NK-92 treated with Interleukin-12 subunit alpha and Interleukin-12 subunit beta, amount 100 ng/mL, for 24 hours (cell line): ENCODE results near the gene PTRHD1.
"Not testable (repeated sequence)": the region's sequence is repeated elsewhere in the genome, so short reads cannot be mapped to it uniquely, and the experiment has no call there.

Experiments
- DNase-seq: peaks from one replicate; lab custom pipeline; 2025; lab: John Stamatoyannopoulos, UW

PTRHD1 gene

GRCh38 chr2:24809316-24810007 is 16.3 kb upstream of the PTRHD1 start:
- DNase-seq, result no peak

GRCh38 chr2:24806661-24807036 is 13.5 kb upstream of the PTRHD1 start:
- no peak for DNase-seq

- not testable (repeated sequence) for DNase-seq
These were observed 12.8 kb upstream of the PTRHD1 start for GRCh38 chr2:24805811-24806660.

GRCh38 chr2:24800487-24800886 is 7.3 kb upstream of the PTRHD1 start:
- not testable (repeated sequence) for DNase-seq

GRCh38 chr2:24797644-24798043 is 4.5 kb upstream of the PTRHD1 start:
- no peak for DNase-seq

GRCh38 chr2:24793761-24794435 is 707 bp upstream of the PTRHD1 start:
- DNase-seq, result no peak

- no peak for DNase-seq
These were observed 683 bp downstream of the PTRHD1 start for GRCh38 chr2:24792542-24792873.

GRCh38 chr2:24791452-24791851 is 1.7 kb downstream of the PTRHD1 start:
- DNase-seq, result no peak

GRCh38 chr2:24788816-24789215 is 4.4 kb downstream of the PTRHD1 start:
- no peak for DNase-seq

GRCh38 chr2:24787532-24787931 is 5.7 kb downstream of the PTRHD1 start:
- DNase-seq, result no peak

- no peak for DNase-seq
These were observed 7.4 kb downstream of the PTRHD1 start for GRCh38 chr2:24785671-24786321.

GRCh38 chr2:24783641-24784040 is 9.6 kb downstream of the PTRHD1 start:
- DNase-seq, result no peak

- no peak for DNase-seq
These were observed 14.1 kb downstream of the PTRHD1 start for GRCh38 chr2:24779116-24779515.

GRCh38 chr2:24774373-24774772 is 18.8 kb downstream of the PTRHD1 start:
- DNase-seq, result no peak

GRCh38 chr2:24771764-24772586 is 21.2 kb downstream of the PTRHD1 start:
- DNase-seq, result no peak

- DNase-seq, result no peak
These were observed 22.1 kb downstream of the PTRHD1 start for GRCh38 chr2:24771061-24771460.

GRCh38 chr2:24768601-24769000 is 24.6 kb downstream of the PTRHD1 start:
- no peak for DNase-seq

GRCh38 chr2:24768013-24768412 is 25.2 kb downstream of the PTRHD1 start:
- no peak for DNase-seq

GRCh38 chr2:24766609-24767008 is 26.6 kb downstream of the PTRHD1 start:
- no peak for DNase-seq

- DNase-seq, result no peak
These were observed 29.3 kb downstream of the PTRHD1 start for GRCh38 chr2:24763843-24764242.

GRCh38 chr2:24762518-24762917 is 30.7 kb downstream of the PTRHD1 start:
- DNase-seq, result no peak

- DNase-seq, result no peak
These were observed 31.3 kb downstream of the PTRHD1 start for GRCh38 chr2:24761866-24762265.
